Measurements from ENCODE around the gene OR10A3. TPM values are rescaled to one million over a fixed set of nuclear protein-coding genes. Genes with fewer than 3 reads are reported as not detected.
A peak's percentile ranks its signal among the peaks of the same experiment; 100 is the strongest.
"Not testable (repeated sequence)": the region's sequence is repeated elsewhere in the genome, so short reads cannot be mapped to it uniquely, and the experiment has no call there.

The OR10A3 gene
- total RNA-seq (2021) (not detected in 3 replicates), Bru-seq, nascent RNA (not detected)
- long read RNA-seq, experiment 1: 0 reads
- long read RNA-seq, experiment 2: 0 reads
- long read RNA-seq, experiment 3: 0 reads

GRCh38 chr11:7941608-7942007 lies at the start of gene OR10A3:
Gene OR10A3 (minus strand): TSS chr11:7941708. CDS start chr11:7939520, 2,188 bp downstream.
- H3K36me3 Mint-ChIP-seq: peaks cover 12% of the 10 kb centered on the region
- ChIA-PET POLR2A (no interaction called here), CTCF (no interaction called here)
- no peak for DNase-seq (ENCODE audit: low spot score)
- H3K27me3 Mint-ChIP-seq (ENCODE audit: low read depth): no peaks in the 10 kb centered on the region
- no peak within 1 kb of the TSS for H3K4me3 Mint-ChIP-seq
- H3K4me1 Mint-ChIP-seq: peaks cover 6% of the 10 kb centered on the region; the same call in 1 of the 2 replicates
- no peak for TF ChIP-seq ZNF317 (CRISPR knock-in tag; IDR thresholded peaks at IDR 0.05; ENCODE audit: borderline replicate concordance, low read depth)
- TF ChIP-seq NFE2L1 (CRISPR knock-in tag; IDR thresholded peaks at IDR 0.05): no peak
- no peak for TF ChIP-seq ATF2 (CRISPR knock-in tag; IDR thresholded peaks at IDR 0.05; ENCODE audit: borderline replicate concordance, low read depth)
- TF ChIP-seq SMAD3 (CRISPR knock-in tag; IDR thresholded peaks at IDR 0.05; ENCODE audit: borderline replicate concordance): no peak
- TF ChIP-seq NFATC4 (CRISPR knock-in tag; IDR thresholded peaks at IDR 0.05): no peak
- no peak for TF ChIP-seq CREB1 (CRISPR knock-in tag; IDR thresholded peaks at IDR 0.05)
- TF ChIP-seq ATF6 (CRISPR knock-in tag; IDR thresholded peaks at IDR 0.05): no peak
- TF ChIP-seq ZNF416 (CRISPR knock-in tag; IDR thresholded peaks at IDR 0.05): no peak
- TF ChIP-seq NFYB (CRISPR knock-in tag; conservative IDR thresholded peaks at IDR 0.05; ENCODE audit: low read depth): no peak
- no peak for TF ChIP-seq EMX1 (CRISPR knock-in tag; IDR thresholded peaks at IDR 0.05)
- no peak for TF ChIP-seq ARID4B (CRISPR knock-in tag; IDR thresholded peaks at IDR 0.05; ENCODE audit: borderline replicate concordance)
- TF ChIP-seq ESRRA (CRISPR knock-in tag; IDR thresholded peaks at IDR 0.05; ENCODE audit: borderline replicate concordance): no peak
- TF ChIP-seq ZNF512 (CRISPR knock-in tag; IDR thresholded peaks at IDR 0.05; ENCODE audit: borderline replicate concordance): no peak
- TF ChIP-seq USF2 (CRISPR knock-in tag; IDR thresholded peaks at IDR 0.05): no peak
- TF ChIP-seq ATF3 (CRISPR knock-in tag; conservative IDR thresholded peaks at IDR 0.05): no peak
- TF ChIP-seq HMGA2 (CRISPR knock-in tag; IDR thresholded peaks at IDR 0.05): no peak
- H3K27ac Mint-ChIP-seq: no peak within 1 kb of the TSS
- H3K9me3 Mint-ChIP-seq: peaks cover 25% of the 10 kb centered on the region
- ATAC-seq: no peak

- Mint-ChIP-seq H3K4me3 (peak overlapping the region; percentile 100), H3K27ac (peak overlapping the region; percentile 97), H3K36me3 (peaks cover 35% of the 10 kb centered on the region), H3K4me1 (peaks cover 22% of the 10 kb centered on the region), H3K9me3 (peaks cover 10% of the 10 kb centered on the region)
- ChIA-PET POLR2A (interaction anchor here (0.8 to 2.3 kb wide), 10 partner anchors 19 to 112 kb away, joined by 3 to 22 read pairs (median 4); partner anchors contain the start of gene NLRP10), CTCF (interaction anchor here (0.6 to 2.5 kb wide), 37 partner anchors 8 to 320 kb away, joined by 3 to 138 read pairs (median 4); partner anchors contain the start of gene NLRP10)
- not testable (repeated sequence) for H3K27me3 Mint-ChIP-seq (ENCODE audit: low read depth); DNase-seq (ENCODE audit: low spot score)
- ATAC-seq: peak; percentile 12
Observed at GRCh38 chr11:7987560-7987883, 46.0 kb upstream of the OR10A3 start.

Data from WTC11 (cell line).